ENCODE measurements around the gene FMR1NB. TPM values are rescaled to one million over a fixed set of nuclear protein-coding genes. Genes with fewer than 3 reads are reported as not detected.

FMR1NB gene
- total and polyA plus RNA-seq, 2 of the 4 experiments (the other 2 are of a cell fraction) = not detected

- in situ Hi-C loops (cut with MboI; ENCODE audit: low sequenced_read_pairs) = no loop called here
- Histone ChIP-seq H3K4ac (ENCODE audit: low read depth, low read length) (no peak overlapping the region), H4K20me1 (ENCODE audit: insufficient read depth, low read length) (no peaks in the 10 kb centered on the region), H3K79me1 (ENCODE audit: low read depth in 1 of 2, low read length in 2 of 2) (no peaks in the 10 kb centered on the region), H2BK15ac (ENCODE audit: low read depth, low read length) (no peak overlapping the region), H3K9me1 (ENCODE audit: insufficient read depth, low read length) (no peaks in the 10 kb centered on the region), H3K36me3 (ENCODE audit: control insufficient read depth, insufficient read depth, low read length) (no peaks in the 10 kb centered on the region), H3K56ac (ENCODE audit: extremely low read depth, insufficient read depth, low read length) (no peak overlapping the region), H3K4me1 (ENCODE audit: control insufficient read depth, insufficient read depth, low read length) (no peaks in the 10 kb centered on the region), H3K27me3 (ENCODE audit: control insufficient read depth, insufficient read depth, low read length) (no peaks in the 10 kb centered on the region), H2BK5ac (ENCODE audit: low read depth, low read length, poor library complexity, severe bottlenecking) (no peak overlapping the region), H4K91ac (ENCODE audit: insufficient read depth, low read depth, low read length) (no peak overlapping the region), H3K14ac (replicated peaks; ENCODE audit: low read depth, low read length) (no peak overlapping the region), H3K4me2 (ENCODE audit: low read depth, low read length) (no peak overlapping the region), H4K5ac (ENCODE audit: low read depth, low read length) (no peak overlapping the region), H2AK5ac (ENCODE audit: low read depth, low read length) (no peak overlapping the region), H2AK9ac (replicated peaks; ENCODE audit: low read depth, low read length, poor library complexity) (no peak overlapping the region), H3K27ac (ENCODE audit: insufficient read depth, low read length) (no peak overlapping the region), H4K8ac (ENCODE audit: low read depth in 2 of 2, low read length in 2 of 2) (no peak overlapping the region), H2AFZ (replicated peaks; ENCODE audit: low read length, poor library complexity) (no peak overlapping the region), H3K4me3 (ENCODE audit: insufficient read depth, low read depth, low read length) (no peak overlapping the region), H2BK20ac (ENCODE audit: low read depth, low read length) (no peak overlapping the region), H2BK120ac (ENCODE audit: low read depth, low read length) (no peak overlapping the region), H3K9ac (ENCODE audit: low read depth, low read length) (no peak overlapping the region), H3K9me3 (ENCODE audit: control insufficient read depth, insufficient read depth, low read length) (no peaks in the 10 kb centered on the region), H3K18ac (ENCODE audit: low read depth, low read length) (no peak overlapping the region), H3K23ac (ENCODE audit: low read depth, low read length) (no peak overlapping the region)
- DNase-seq (no peak), ATAC-seq (ENCODE audit: low read depth) (no peak)
- dilution Hi-C loops (cut with HindIII; ENCODE audit: low sequenced_read_pairs, unreplicated experiment) = no loop called here
- no peak for TF ChIP-seq RFX5 (IDR thresholded peaks at IDR 0.05; ENCODE audit: low read depth, low read length)
- no peak for TF ChIP-seq CHD1 (IDR thresholded peaks at IDR 0.05; ENCODE audit: low read depth, low read length)
- no peak for TF ChIP-seq FOS (IDR thresholded peaks at IDR 0.05; ENCODE audit: low read depth, low read length)
- TF ChIP-seq SMC3 (IDR thresholded peaks at IDR 0.05; ENCODE audit: low read depth, low read length) = no peak
- no peak for TF ChIP-seq CTCF (conservative IDR thresholded peaks at IDR 0.05; ENCODE audit: low read depth, low read length)
- TF ChIP-seq MXI1 (IDR thresholded peaks at IDR 0.05; ENCODE audit: borderline replicate concordance, low read depth, low read length) = no peak
- no peak for TF ChIP-seq CEBPB (IDR thresholded peaks at IDR 0.05; ENCODE audit: low read depth, low read length)
- TF ChIP-seq MAFK (IDR thresholded peaks at IDR 0.05; ENCODE audit: low read depth, low read length) = no peak
- intact Hi-C loops (cut with micrococcal nuclease) = no loop called here
- 34% methylated on average over 3 of the region's 6 CpGs; no CpG with 5 or more reads in 1 of the 2 experiments for WGBS, 2 experiments (ENCODE audit: extremely low coverage in 2 of 2, insufficient read length in 1 of 2)
- POLR2A ChIA-PET (ENCODE audit: unreplicated experiment) = no interaction called here
- BruUV-seq (replicated peaks) = no TSS peak
- CTCF ChIA-PET = no interaction called here
These were observed 2.2 kb upstream of the FMR1NB start for GRCh38 chrX:147978931-147979330.

Data from IMR-90 (cell line).